Measurements from ENCODE around the gene MYRFL.
A peak's percentile ranks its signal among the peaks of the same experiment; 100 is the strongest.

The MYRFL gene

GRCh38 chr12:69833696-69834095 is 8.7 kb downstream of the MYRFL start:
- no peak overlapping the region for H3K4me3 ChIP-seq (replicated peaks in 1 of 2; ENCODE audit: low read depth in 2 of 2, low read length in 2 of 2)
- no peak for DNase-seq (ENCODE audit: low read depth in 2 of 2)
- no peak for TF ChIP-seq CTCF (IDR thresholded peaks at IDR 0.05; ENCODE audit: low read depth, low read length)

GRCh38 chr12:69834147-69834546 is 9.1 kb downstream of the MYRFL start:
- no peak overlapping the region for H3K4me3 ChIP-seq (replicated peaks in 1 of 2; ENCODE audit: low read depth in 2 of 2, low read length in 2 of 2)
- no peak for DNase-seq (ENCODE audit: low read depth in 2 of 2)
- no peak for TF ChIP-seq CTCF (IDR thresholded peaks at IDR 0.05; ENCODE audit: low read depth, low read length)

GRCh38 chr12:69834576-69834975 is 9.5 kb downstream of the MYRFL start:
- DNase-seq (ENCODE audit: low read depth in 2 of 2), result no peak
- no peak overlapping the region for H3K4me3 ChIP-seq (replicated peaks in 1 of 2; ENCODE audit: low read depth in 2 of 2, low read length in 2 of 2)
- no peak for TF ChIP-seq CTCF (IDR thresholded peaks at IDR 0.05; ENCODE audit: low read depth, low read length)

- no peak overlapping the region for H3K4me3 ChIP-seq (replicated peaks in 1 of 2; ENCODE audit: low read depth in 2 of 2, low read length in 2 of 2)
- peak in 1 of 2 donors; percentile 19 for DNase-seq (ENCODE audit: low read depth in 2 of 2)
- no peak for TF ChIP-seq CTCF (IDR thresholded peaks at IDR 0.05; ENCODE audit: low read depth, low read length)
Measured at GRCh38 chr12:69835081-69835480, 10.1 kb downstream of the MYRFL start.

- no peak overlapping the region for H3K4me3 ChIP-seq (replicated peaks in 1 of 2; ENCODE audit: low read depth in 2 of 2, low read length in 2 of 2)
- DNase-seq (ENCODE audit: low read depth in 2 of 2), result no peak
- no peak for TF ChIP-seq CTCF (IDR thresholded peaks at IDR 0.05; ENCODE audit: low read depth, low read length)
Measured at GRCh38 chr12:69836015-69836414, 11.0 kb downstream of the MYRFL start.

- TF ChIP-seq CTCF (IDR thresholded peaks at IDR 0.05; ENCODE audit: low read depth, low read length), result no peak
- H3K4me3 ChIP-seq (replicated peaks in 1 of 2; ENCODE audit: low read depth in 2 of 2, low read length in 2 of 2), result no peak overlapping the region
- no peak for DNase-seq (ENCODE audit: low read depth in 2 of 2)
Measured at GRCh38 chr12:69837191-69837590, 12.2 kb downstream of the MYRFL start.

GRCh38 chr12:69837657-69838415 is 12.8 kb downstream of the MYRFL start:
- no peak overlapping the region for H3K4me3 ChIP-seq (replicated peaks in 1 of 2; ENCODE audit: low read depth in 2 of 2, low read length in 2 of 2)
- DNase-seq (ENCODE audit: low read depth in 2 of 2), result no peak
- TF ChIP-seq CTCF (IDR thresholded peaks at IDR 0.05; ENCODE audit: low read depth, low read length), result no peak
